GM12878 (cell line): ENCODE results near the gene TIPARP. TPM values are rescaled to one million over a fixed set of nuclear protein-coding genes. Genes with fewer than 3 reads are reported as not detected.
A peak's percentile ranks its signal among the peaks of the same experiment; 100 is the strongest.

Experiments
- ATAC-seq: fragments of 200-7000 bp; cut with Tn5 transposase; 3 replicates; pipeline ENCODE4 v1.9.1; 2020; ENCODE audit warnings: mild to moderate bottlenecking, moderate library complexity
- BruUV-seq: library from RNA; stranded (reverse); fragments of 400-500 nt; replicated peaks from 2 replicates; lab custom pipeline; 2021; lab: Mats Ljungman, UMichigan
- CTCF ChIA-PET: fragments of 300-600 bp; sonication (Branson Sonifier 250); formaldehyde crosslinking; extraction: SDS; loops from one replicate; lab custom pipeline; 2021; ENCODE audit warnings: inconsistent platforms; lab: Yijun Ruan, JAX
- POLR2A ChIA-PET: fragments of 350-600 bp; formaldehyde crosslinking; extraction: SDS; loops from one replicate; lab custom pipeline; 2021; ENCODE audit warnings: inconsistent platforms; lab: Charles Lee
- RAD21 ChIA-PET: fragments of 300-600 bp; sonication (Branson Sonifier 250); formaldehyde crosslinking; loops from one replicate; lab custom pipeline; 2023; ENCODE audit warnings: antibody characterized with exemption; ENCODE audit not compliant: unreplicated experiment; lab: Charles Lee
- SMC1A ChIA-PET: fragments of 300-600 bp; sonication (Branson Sonifier 250); formaldehyde crosslinking; loops from one replicate; lab custom pipeline; 2023; ENCODE audit not compliant: unreplicated experiment, uncharacterized antibody; lab: Charles Lee
- DNase-seq: peaks from one replicate; pipeline ENCODE4 v3.0.0-alpha.2; 2011; ENCODE audit warnings: low read depth, low spot score
- FAIRE-seq: peaks from 3 replicates; lab custom pipeline; 2011; peaks lifted over from hg19 to GRCh38; lab: Jason Lieb, UNC
- H2AFZ ChIP-seq: 2 replicates; pipeline ENCODE4 v1.6.0; 2011; ENCODE audit warnings: low read depth, low read length, control low read depth; ENCODE audit not compliant: control insufficient read depth
- H3K27ac ChIP-seq: 2 replicates; pipeline ENCODE4 v1.5.1; 2011; ENCODE audit warnings: control low read depth; ENCODE audit not compliant: control insufficient read depth, insufficient read depth
- H3K27me3 ChIP-seq, 2 experiments: replicated peaks in 1 of 2; 2 replicates each; pipeline versions ENCODE4 v1.6.0 to v1.6.1; 2011; ENCODE audit warnings: low read length in 1 of 2; ENCODE audit not compliant: control insufficient read depth in 2 of 2, insufficient read depth in 2 of 2
- H3K36me3 ChIP-seq, 2 experiments: 2 replicates each; pipeline ENCODE4 v1.5.1; 2011; ENCODE audit warnings: low read length in 1 of 2; ENCODE audit not compliant: control insufficient read depth in 2 of 2, insufficient read depth in 2 of 2
- H3K4me1 ChIP-seq: 2 replicates; pipeline ENCODE4 v1.6.1; 2011; ENCODE audit warnings: mild to moderate bottlenecking, low read length, moderate library complexity, mixed read lengths; ENCODE audit not compliant: control insufficient read depth, insufficient read depth
- H3K4me2 ChIP-seq: 2 replicates; pipeline ENCODE4 v1.6.0; 2011; ENCODE audit warnings: control low read depth; ENCODE audit not compliant: control insufficient read depth, insufficient read depth
- H3K4me3 ChIP-seq: fragments of 200-600 bp; sonication (generic); 2 replicates; pipeline ENCODE4 v1.5.1; 2016
- H3K79me2 ChIP-seq: 2 replicates; pipeline ENCODE4 v1.6.0; 2011; ENCODE audit warnings: low read length; ENCODE audit not compliant: control insufficient read depth, insufficient read depth
- H3K9ac ChIP-seq: 2 replicates; pipeline ENCODE4 v1.8.0; 2011; ENCODE audit warnings: low read length, control low read depth, mixed read lengths; ENCODE audit not compliant: control insufficient read depth, insufficient read depth
- H3K9me3 ChIP-seq: replicated peaks from 3 replicates; pipeline ENCODE4 v1.5.1; 2011; ENCODE audit warnings: mild to moderate bottlenecking, low read length; ENCODE audit not compliant: control insufficient read depth, insufficient read depth
- H4K20me1 ChIP-seq: 2 replicates; pipeline ENCODE4 v1.6.0; 2011; ENCODE audit not compliant: control insufficient read depth, insufficient read depth
- BMI1 ChIP-seq: fragments of 450-650 bp; IDR thresholded peaks from 2 replicates; pipeline ENCODE4 v1.6.1; 2016; ENCODE audit warnings: mild to moderate bottlenecking, moderate library complexity, borderline replicate concordance
- BRCA1 ChIP-seq: IDR thresholded peaks from 2 replicates; pipeline ENCODE4 v1.6.1; 2011; ENCODE audit warnings: low read depth, low read length, improper control_type of control experiment
- CREM ChIP-seq: IDR thresholded peaks from 2 replicates; pipeline ENCODE4 v1.6.1; 2014; ENCODE audit warnings: antibody characterized with exemption, low read depth
- E2F8 ChIP-seq: fragments of 450-650 bp; IDR thresholded peaks from 2 replicates; pipeline ENCODE4 v1.6.1; 2018; ENCODE audit warnings: mild to moderate bottlenecking, low read depth, moderate library complexity; ENCODE audit not compliant: partially characterized antibody
- EP300 ChIP-seq, 2 experiments: fragments of 150-350 bp in 1 of 2; IDR thresholded peaks; 2 replicates each; pipeline ENCODE4 v1.6.1; 2011 to 2012; ENCODE audit warnings: low read depth in 2 of 2, low read length in 2 of 2, borderline replicate concordance in 1 of 2, improper control_type of control experiment in 1 of 2, inconsistent platforms in 1 of 2; ENCODE audit not compliant: control insufficient read depth in 1 of 2
- NBN ChIP-seq: fragments of 450-650 bp; IDR thresholded peaks from 2 replicates; pipeline ENCODE4 v1.6.1; 2016
- NFYA ChIP-seq: IDR thresholded peaks from 2 replicates; pipeline ENCODE4 v1.6.1; 2011; ENCODE audit warnings: low read depth, mild to moderate bottlenecking, low read length, improper control_type of control experiment, borderline replicate concordance
- TARDBP ChIP-seq: IDR thresholded peaks from 2 replicates; pipeline ENCODE4 v1.6.1; 2016; ENCODE audit warnings: borderline replicate concordance
- TCF12 ChIP-seq: IDR thresholded peaks from 2 replicates; pipeline ENCODE4 v1.6.1; 2011; ENCODE audit warnings: low read depth, mild to moderate bottlenecking, low read length
- ZNF592 ChIP-seq: fragments of 450-650 bp; IDR thresholded peaks from 2 replicates; pipeline ENCODE4 v1.6.1; 2017; ENCODE audit warnings: mild to moderate bottlenecking, moderate library complexity
- WGBS: methylation state at CpG from one replicate; pipeline ENCODE4 v1.1.6; 2016; ENCODE audit warnings: low lambda C conversion rate; ENCODE audit not compliant: insufficient replicate concordance, insufficient coverage; ENCODE audit errors: missing lambda C conversion rate; 5-methylcytosine and 5-hydroxymethylcytosine counted together
- in situ Hi-C: fragments of 300-500 bp; cut with MboI; formaldehyde crosslinking; loops from 9 replicates; pipeline ENCODE4 v1.14.3; 2018; ENCODE audit warnings: mixed read lengths
- intact Hi-C: fragments of 100-400 bp; cut with micrococcal nuclease; formaldehyde crosslinking; loops from one replicate; pipeline ENCODE4 v1.14.2; 2022; ENCODE audit not compliant: unreplicated experiment
- polyA plus RNA-seq, 11 experiments: library from polyadenylated mRNA; depleted of rRNA in 4 of 11; unstranded in 6 of 11; stranded (reverse) in 5 of 11; fragments of >200 nt; fragmentation: Nextera tagmentation in 4 of 11; fragmentation: Illumina TruSeq in 1 of 11; extraction: Ambion mirVana in 4 of 11; extraction: Trizol in 1 of 11; gene quantifications; 1 replicate in 1 of 11; 2 replicates in 10 of 11; pipeline versions ENCODE4 v1.2.1 to v1.2.3, GENCODE V29; 2011 to 2016; ENCODE audit warnings: inconsistent platforms in 2 of 11, missing spikeins in 2 of 11, low read depth in 1 of 11
- total RNA-seq, 4 experiments: library from RNA; depleted of rRNA in 3 of 4; stranded (reverse); fragments of >200 nt in 3 of 4; fragmentation: Illumina TruSeq in 1 of 4; extraction: Trizol in 1 of 4; gene quantifications; 2 replicates each; pipeline versions ENCODE4 v1.2.1 to v1.2.3, GENCODE V29; 2013 to 2021
- TF ChIP-seq, protein P1 (sequence below): fragments of 450-650 bp; IDR thresholded peaks from 2 replicates; pipeline ENCODE4 v1.6.1; 2017; ENCODE audit warnings: antibody characterized with exemption, mild to moderate bottlenecking, moderate library complexity
- TF ChIP-seq, protein P2 (sequence below): fragments of 450-650 bp; IDR thresholded peaks from 2 replicates; pipeline ENCODE4 v1.6.1; 2016; ENCODE audit warnings: mild to moderate bottlenecking

TIPARP gene
- total and polyA plus RNA-seq, 10 of the 15 experiments (the other 5 are each of a cell fraction or from before 2014, with no cell fraction given), result 3.2 to 21.5 (median 12.0) TPM

- H4K20me1 ChIP-seq, result peaks cover 2% of the 10 kb centered on the region; the same call in 1 of the 2 replicates
- BruUV-seq, result no TSS peak
- no peak for DNase-seq
- SMC1A ChIA-PET, result interaction anchor here (0.5 to 8.9 kb wide), 15 partner anchors 6 to 807 kb away, joined by 3 to 142 read pairs (median 7); partner anchors contain the start of gene SSR3
- H3K27ac ChIP-seq, result peak overlapping the region; percentile 40
- peak overlapping the region; percentile 44 for H3K4me3 ChIP-seq
- no peaks in the 10 kb centered on the region for H3K9me3 ChIP-seq
- H3K79me2 ChIP-seq, result peaks cover 99% of the 10 kb centered on the region
- H3K4me1 ChIP-seq, result peaks cover 36% of the 10 kb centered on the region
- CTCF ChIA-PET, result interaction anchor here (0.7 to 12.1 kb wide), 4 partner anchors 16 to 515 kb away, joined by 3 to 199 read pairs (median 4); no protein-coding TSS in a partner anchor
- H3K4me2 ChIP-seq, result peak overlapping the region; percentile 91
- no peaks in the 10 kb centered on the region for H3K27me3 ChIP-seq
- WGBS, result 60% methylated on average over 4 of the region's 4 CpGs
- in situ Hi-C loops (loop anchor here (5.0 kb wide), 1 partner anchor 131 kb away; no protein-coding TSS in a partner anchor), intact Hi-C loops (no loop called here)
- POLR2A ChIA-PET, result interaction anchor here (0.6 to 1.6 kb wide), 2 partner anchors 196 to 421 kb away, joined by 3 to 4 read pairs; no protein-coding TSS in a partner anchor
- no peak overlapping the region for H3K9ac ChIP-seq
- ATAC-seq, result peak; percentile 76
- RAD21 ChIA-PET, result interaction anchor here (0.6 to 4.6 kb wide), 11 partner anchors 8 to 456 kb away, joined by 3 to 29 read pairs (median 5); partner anchors contain the start of gene SSR3
- peak; percentile 52 for FAIRE-seq
- H2AFZ ChIP-seq, result no peak overlapping the region
- H3K36me3 ChIP-seq, result peaks cover 3 to 20% of the 10 kb centered on the region in 2 experiments
- TF ChIP-seq, protein P1, sequence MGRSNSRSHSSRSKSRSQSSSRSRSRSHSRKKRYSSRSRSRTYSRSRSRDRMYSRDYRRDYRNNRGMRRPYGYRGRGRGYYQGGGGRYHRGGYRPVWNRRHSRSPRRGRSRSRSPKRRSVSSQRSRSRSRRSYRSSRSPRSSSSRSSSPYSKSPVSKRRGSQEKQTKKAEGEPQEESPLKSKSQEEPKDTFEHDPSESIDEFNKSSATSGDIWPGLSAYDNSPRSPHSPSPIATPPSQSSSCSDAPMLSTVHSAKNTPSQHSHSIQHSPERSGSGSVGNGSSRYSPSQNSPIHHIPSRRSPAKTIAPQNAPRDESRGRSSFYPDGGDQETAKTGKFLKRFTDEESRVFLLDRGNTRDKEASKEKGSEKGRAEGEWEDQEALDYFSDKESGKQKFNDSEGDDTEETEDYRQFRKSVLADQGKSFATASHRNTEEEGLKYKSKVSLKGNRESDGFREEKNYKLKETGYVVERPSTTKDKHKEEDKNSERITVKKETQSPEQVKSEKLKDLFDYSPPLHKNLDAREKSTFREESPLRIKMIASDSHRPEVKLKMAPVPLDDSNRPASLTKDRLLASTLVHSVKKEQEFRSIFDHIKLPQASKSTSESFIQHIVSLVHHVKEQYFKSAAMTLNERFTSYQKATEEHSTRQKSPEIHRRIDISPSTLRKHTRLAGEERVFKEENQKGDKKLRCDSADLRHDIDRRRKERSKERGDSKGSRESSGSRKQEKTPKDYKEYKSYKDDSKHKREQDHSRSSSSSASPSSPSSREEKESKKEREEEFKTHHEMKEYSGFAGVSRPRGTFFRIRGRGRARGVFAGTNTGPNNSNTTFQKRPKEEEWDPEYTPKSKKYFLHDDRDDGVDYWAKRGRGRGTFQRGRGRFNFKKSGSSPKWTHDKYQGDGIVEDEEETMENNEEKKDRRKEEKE, result no peak
- TF ChIP-seq E2F8 (no peak), NFYA (no peak), EP300 (IDR thresholded peaks at IDR 0.05; ENCODE audit: borderline replicate concordance in 1 of 2, control insufficient read depth in 1 of 2, low read depth in 2 of 2, low read length in 2 of 2) (peak; percentile 33 to 90; a peak in 1 of 4 replicates), BMI1 (peak; percentile 50; the same call in 1 of the 2 replicates), NBN (0 out of 2 replicates have a peak, but pooled peaks have one; percentile 52), TCF12 (0 out of 2 replicates have a peak, but pooled peaks have one; percentile 14), CREM (no peak), ZNF592 (no peak), BRCA1 (no peak), TARDBP (no peak)
- TF ChIP-seq, protein P2, sequence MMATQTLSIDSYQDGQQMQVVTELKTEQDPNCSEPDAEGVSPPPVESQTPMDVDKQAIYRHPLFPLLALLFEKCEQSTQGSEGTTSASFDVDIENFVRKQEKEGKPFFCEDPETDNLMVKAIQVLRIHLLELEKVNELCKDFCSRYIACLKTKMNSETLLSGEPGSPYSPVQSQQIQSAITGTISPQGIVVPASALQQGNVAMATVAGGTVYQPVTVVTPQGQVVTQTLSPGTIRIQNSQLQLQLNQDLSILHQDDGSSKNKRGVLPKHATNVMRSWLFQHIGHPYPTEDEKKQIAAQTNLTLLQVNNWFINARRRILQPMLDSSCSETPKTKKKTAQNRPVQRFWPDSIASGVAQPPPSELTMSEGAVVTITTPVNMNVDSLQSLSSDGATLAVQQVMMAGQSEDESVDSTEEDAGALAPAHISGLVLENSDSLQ, result peak; percentile 42; the same call in 1 of the 2 replicates
These were observed 6.6 kb downstream of the TIPARP start for GRCh38 chr3:156681002-156681401.
